HEK293T (cell line): Measurements from ENCODE around the gene SHH.

Experiments used
- BHLHE40 ChIP-seq: fragments of 450-650 bp; IDR thresholded peaks from 2 replicates; pipeline ENCODE4 v1.6.1; 2016; ENCODE audit warnings: mild to moderate bottlenecking, moderate library complexity, borderline replicate concordance
- CTBP1 ChIP-seq: fragments of 450-650 bp; IDR thresholded peaks from 2 replicates; pipeline ENCODE4 v1.6.1; 2016; ENCODE audit warnings: borderline replicate concordance
- ELF4 ChIP-seq: fragments of 450-650 bp; IDR thresholded peaks from 2 replicates; pipeline ENCODE4 v1.6.1; 2017; ENCODE audit warnings: antibody characterized with exemption
- FOXA1 ChIP-seq: fragments of 450-650 bp; IDR thresholded peaks from 2 replicates; pipeline ENCODE4 v1.6.1; 2016; ENCODE audit warnings: mild to moderate bottlenecking
- HDGF ChIP-seq: fragments of 450-650 bp; IDR thresholded peaks from 2 replicates; pipeline ENCODE4 v1.6.1; 2017; ENCODE audit warnings: antibody characterized with exemption, borderline replicate concordance
- SP1 ChIP-seq: fragments of 450-650 bp; IDR thresholded peaks from 2 replicates; pipeline ENCODE4 v1.6.1; 2017
- SUZ12 ChIP-seq: fragments of 450-650 bp; IDR thresholded peaks from 2 replicates; pipeline ENCODE4 v1.6.1; 2016; ENCODE audit warnings: mild to moderate bottlenecking
- TARDBP ChIP-seq: fragments of 450-650 bp; IDR thresholded peaks from 2 replicates; pipeline ENCODE4 v1.6.1; 2016
- ZNF384 ChIP-seq: fragments of 450-650 bp; IDR thresholded peaks from 2 replicates; pipeline ENCODE4 v1.6.1; 2016

GRCh38 chr7:155861480-155861868, 49.2 kb upstream of the SHH start:
- TF ChIP-seq ZNF384, result no peak
- no peak for TF ChIP-seq HDGF
- no peak for TF ChIP-seq CTBP1
- no peak for TF ChIP-seq SP1
- TF ChIP-seq BHLHE40, result no peak
- no peak for TF ChIP-seq ELF4
- TF ChIP-seq TARDBP, result no peak
- no peak for TF ChIP-seq SUZ12
- no peak for TF ChIP-seq FOXA1
